Activated T-cell treated with anti-CD3 and anti-CD28 coated beads, Interleukin-2, amount 50 U/mL, for 72 hours (primary cell): ENCODE measurements around the gene TMEM184B. TPM values are rescaled to one million over a fixed set of nuclear protein-coding genes. Genes with fewer than 3 reads are reported as not detected.

ENCODE experiments used
- ATAC-seq, 2 donors: fragments of 150-1000 bp; cut with Tn5 transposase; replicated peaks in 1 of 2; 2 replicates each; pipeline ENCODE4 v1.10.0; 2021; ENCODE audit warnings: moderate library complexity in 2 of 2, mild to moderate bottlenecking in 1 of 2
- DNase-seq, 2 donors: peaks; one replicate each; pipeline ENCODE4 v3.0.0; 2021 to 2022; ENCODE audit warnings: mixed read lengths in 1 of 2
- H3K27ac Mint-ChIP-seq: one replicate; pipeline ENCODE4 v1.8.0; 2022; ENCODE audit warnings: mild to moderate bottlenecking, moderate library complexity, mixed read lengths
- H3K27me3 Mint-ChIP-seq: one replicate; pipeline ENCODE4 v1.8.0; 2022; ENCODE audit warnings: low read depth, mixed read lengths
- H3K36me3 Mint-ChIP-seq, 2 donors: one replicate each; pipeline ENCODE4 v1.8.0; 2022; ENCODE audit warnings: mixed read lengths in 2 of 2, mild to moderate bottlenecking in 1 of 2; ENCODE audit not compliant: insufficient read depth in 2 of 2
- H3K4me1 Mint-ChIP-seq: one replicate; pipeline ENCODE4 v1.8.0; 2022; ENCODE audit warnings: low read depth, mixed read lengths
- H3K4me3 Mint-ChIP-seq, 2 donors: one replicate each; pipeline ENCODE4 v1.8.0; 2022; ENCODE audit warnings: mild to moderate bottlenecking in 2 of 2, mixed read lengths in 2 of 2, moderate library complexity in 2 of 2
- H3K9me3 Mint-ChIP-seq, 2 donors: one replicate each; pipeline ENCODE4 v1.8.0; 2022; ENCODE audit warnings: mixed read lengths in 2 of 2
- total RNA-seq, 2 donors: library from RNA; stranded (reverse); gene quantifications; one replicate each; pipeline ENCODE4 v1.2.3, GENCODE V29; 2022

Gene TMEM184B
- total RNA-seq, 2 donors from 2014 or later: 22.9 to 27.5 TPM

- Mint-ChIP-seq H3K9me3 (no peaks in the 10 kb centered on the region), H3K27me3 (no peaks in the 10 kb centered on the region), H3K36me3 (no peaks in the 10 kb centered on the region), H3K4me1 (peaks cover 32% of the 10 kb centered on the region), H3K27ac (peak overlapping the region; percentile 3), H3K4me3 (peak overlapping the region in 1 of 2 donors; percentile 29)
- DNase-seq (no peak), ATAC-seq (no peak)
These were observed 11.8 kb downstream of the TMEM184B start for GRCh38 chr22:38260761-38261681.

GRCh38 chr22:38259370-38259769 lies 13.4 kb downstream of the TMEM184B start:
- no peak overlapping the region for H3K27ac Mint-ChIP-seq
- H3K4me1 Mint-ChIP-seq: peaks cover 26% of the 10 kb centered on the region
- H3K27me3 Mint-ChIP-seq: no peaks in the 10 kb centered on the region
- DNase-seq (no peak), ATAC-seq (no peak)
- no peaks in the 10 kb centered on the region for H3K36me3 Mint-ChIP-seq
- no peaks in the 10 kb centered on the region for H3K9me3 Mint-ChIP-seq
- H3K4me3 Mint-ChIP-seq: no peak overlapping the region

GRCh38 chr22:38258895-38259294 lies 13.9 kb downstream of the TMEM184B start:
- DNase-seq: no peak
- Mint-ChIP-seq H3K27me3 (no peaks in the 10 kb centered on the region), H3K27ac (no peak overlapping the region), H3K4me1 (peaks cover 26% of the 10 kb centered on the region), H3K4me3 (no peak overlapping the region), H3K36me3 (no peaks in the 10 kb centered on the region), H3K9me3 (no peaks in the 10 kb centered on the region)
- ATAC-seq: no peak

- Mint-ChIP-seq H3K27ac (no peak overlapping the region), H3K36me3 (no peaks in the 10 kb centered on the region), H3K4me1 (peaks cover 20% of the 10 kb centered on the region), H3K4me3 (no peak overlapping the region), H3K27me3 (no peaks in the 10 kb centered on the region), H3K9me3 (no peaks in the 10 kb centered on the region)
- ATAC-seq (no peak), DNase-seq (no peak)
These were observed 15.1 kb downstream of the TMEM184B start for GRCh38 chr22:38257650-38258250.

- Mint-ChIP-seq H3K27ac (no peak overlapping the region), H3K9me3 (no peaks in the 10 kb centered on the region), H3K4me1 (peaks cover 16% of the 10 kb centered on the region), H3K4me3 (no peak overlapping the region), H3K36me3 (no peaks in the 10 kb centered on the region), H3K27me3 (no peaks in the 10 kb centered on the region)
- ATAC-seq (no peak), DNase-seq (no peak)
These were observed 15.6 kb downstream of the TMEM184B start for GRCh38 chr22:38257181-38257580.

GRCh38 chr22:38255697-38256096 lies 17.1 kb downstream of the TMEM184B start:
- no peak for ATAC-seq
- no peak overlapping the region for H3K4me3 Mint-ChIP-seq
- no peak for DNase-seq
- no peaks in the 10 kb centered on the region for H3K36me3 Mint-ChIP-seq
- no peaks in the 10 kb centered on the region for H3K9me3 Mint-ChIP-seq
- H3K27me3 Mint-ChIP-seq: no peaks in the 10 kb centered on the region
- peaks cover 8% of the 10 kb centered on the region for H3K4me1 Mint-ChIP-seq
- no peak overlapping the region for H3K27ac Mint-ChIP-seq

- Mint-ChIP-seq H3K36me3 (peaks cover 2% of the 10 kb centered on the region in 2 donors), H3K27me3 (no peaks in the 10 kb centered on the region), H3K27ac (no peak overlapping the region), H3K4me1 (peaks cover 5% of the 10 kb centered on the region), H3K4me3 (no peak overlapping the region), H3K9me3 (peaks cover 0 to 2% of the 10 kb centered on the region in 2 donors)
- ATAC-seq: no peak
- no peak for DNase-seq
These were observed 21.5 kb downstream of the TMEM184B start for GRCh38 chr22:38251341-38251692.

GRCh38 chr22:38250643-38251340 lies 22.0 kb downstream of the TMEM184B start:
- Mint-ChIP-seq H3K4me1 (peaks cover 4% of the 10 kb centered on the region), H3K27me3 (no peaks in the 10 kb centered on the region), H3K4me3 (no peak overlapping the region), H3K9me3 (peaks cover 0 to 2% of the 10 kb centered on the region in 2 donors), H3K27ac (no peak overlapping the region), H3K36me3 (peaks cover 2% of the 10 kb centered on the region in 2 donors)
- ATAC-seq (no peak), DNase-seq (no peak)

GRCh38 chr22:38249803-38250642 lies 22.8 kb downstream of the TMEM184B start:
- ATAC-seq: no peak
- DNase-seq: no peak
- Mint-ChIP-seq H3K9me3 (peaks cover 0 to 2% of the 10 kb centered on the region in 2 donors), H3K4me1 (no peaks in the 10 kb centered on the region), H3K36me3 (peaks cover 2% of the 10 kb centered on the region in 2 donors), H3K27ac (no peak overlapping the region), H3K27me3 (no peaks in the 10 kb centered on the region), H3K4me3 (no peak overlapping the region)

GRCh38 chr22:38249301-38249700 lies 23.5 kb downstream of the TMEM184B start:
- Mint-ChIP-seq H3K36me3 (peaks cover 2% of the 10 kb centered on the region in 2 donors), H3K4me3 (no peak overlapping the region), H3K4me1 (no peaks in the 10 kb centered on the region), H3K27me3 (no peaks in the 10 kb centered on the region), H3K27ac (no peak overlapping the region), H3K9me3 (peaks cover 0 to 2% of the 10 kb centered on the region in 2 donors)
- ATAC-seq (no peak), DNase-seq (no peak)

- Mint-ChIP-seq H3K27ac (no peak overlapping the region), H3K4me3 (no peak overlapping the region), H3K36me3 (peaks cover 2% of the 10 kb centered on the region in 2 donors), H3K9me3 (peaks cover 0 to 2% of the 10 kb centered on the region in 2 donors), H3K27me3 (no peaks in the 10 kb centered on the region), H3K4me1 (no peaks in the 10 kb centered on the region)
- ATAC-seq (no peak), DNase-seq (no peak)
These were observed 24.5 kb downstream of the TMEM184B start for GRCh38 chr22:38248280-38248679.

GRCh38 chr22:38247713-38248112 lies 25.1 kb downstream of the TMEM184B start:
- Mint-ChIP-seq H3K4me1 (no peaks in the 10 kb centered on the region), H3K4me3 (no peak overlapping the region), H3K36me3 (peaks cover 2% of the 10 kb centered on the region in 2 donors), H3K27me3 (no peaks in the 10 kb centered on the region), H3K27ac (no peak overlapping the region), H3K9me3 (peaks cover 0 to 2% of the 10 kb centered on the region in 2 donors)
- no peak for ATAC-seq
- no peak for DNase-seq
